Suprapubic skin (tissue), 3 donors: ENCODE measurements around the gene ANK3.

ENCODE experiments used
- EP300 ChIP-seq: sonication (generic); formaldehyde crosslinking; IDR thresholded peaks from one replicate; pipeline ENCODE4 v1.6.1; 2017; ENCODE audit warnings: antibody characterized with exemption
- POLR2A ChIP-seq, 2 donors: fragments of 450-650 bp; IDR thresholded peaks; one replicate each; pipeline ENCODE4 v1.6.1; 2017; ENCODE audit warnings: antibody characterized with exemption in 2 of 2, mild to moderate bottlenecking in 2 of 2, moderate library complexity in 2 of 2
- TF ChIP-seq, protein P1 (sequence below), 2 donors: fragments of 200-600 bp in 1 of 2; fragments of 450-650 bp in 1 of 2; sonication (generic) in 1 of 2; IDR thresholded peaks; one replicate each; pipeline ENCODE4 v1.5.1; 2016 to 2019; ENCODE audit warnings: antibody characterized with exemption in 2 of 2, mild to moderate bottlenecking in 1 of 2, moderate library complexity in 1 of 2

DNA sequence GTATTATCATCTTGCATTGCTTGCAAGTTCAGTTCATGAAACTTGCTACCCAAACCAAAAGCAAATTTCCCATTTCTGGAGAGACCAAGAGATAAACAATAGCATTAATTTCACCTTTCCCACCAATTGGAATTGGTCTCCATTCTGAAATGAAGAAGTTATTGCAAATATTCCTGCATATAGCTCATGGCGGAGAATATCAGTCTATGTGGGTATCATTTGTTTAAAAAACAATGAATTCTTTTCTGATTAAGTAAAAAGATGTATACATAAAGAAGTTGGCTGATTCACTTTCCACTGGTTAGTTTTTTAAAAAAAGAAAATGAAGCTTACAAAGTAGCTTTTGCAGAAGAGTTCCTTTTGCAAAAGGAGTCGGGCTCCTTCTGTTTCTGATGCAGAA lies 19.5 kb upstream of the ANK3 start:
- no peak for TF ChIP-seq POLR2A (IDR thresholded peaks at IDR 0.05)
- TF ChIP-seq, protein P1, sequence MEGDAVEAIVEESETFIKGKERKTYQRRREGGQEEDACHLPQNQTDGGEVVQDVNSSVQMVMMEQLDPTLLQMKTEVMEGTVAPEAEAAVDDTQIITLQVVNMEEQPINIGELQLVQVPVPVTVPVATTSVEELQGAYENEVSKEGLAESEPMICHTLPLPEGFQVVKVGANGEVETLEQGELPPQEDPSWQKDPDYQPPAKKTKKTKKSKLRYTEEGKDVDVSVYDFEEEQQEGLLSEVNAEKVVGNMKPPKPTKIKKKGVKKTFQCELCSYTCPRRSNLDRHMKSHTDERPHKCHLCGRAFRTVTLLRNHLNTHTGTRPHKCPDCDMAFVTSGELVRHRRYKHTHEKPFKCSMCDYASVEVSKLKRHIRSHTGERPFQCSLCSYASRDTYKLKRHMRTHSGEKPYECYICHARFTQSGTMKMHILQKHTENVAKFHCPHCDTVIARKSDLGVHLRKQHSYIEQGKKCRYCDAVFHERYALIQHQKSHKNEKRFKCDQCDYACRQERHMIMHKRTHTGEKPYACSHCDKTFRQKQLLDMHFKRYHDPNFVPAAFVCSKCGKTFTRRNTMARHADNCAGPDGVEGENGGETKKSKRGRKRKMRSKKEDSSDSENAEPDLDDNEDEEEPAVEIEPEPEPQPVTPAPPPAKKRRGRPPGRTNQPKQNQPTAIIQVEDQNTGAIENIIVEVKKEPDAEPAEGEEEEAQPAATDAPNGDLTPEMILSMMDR (IDR thresholded peaks at IDR 0.05): no peak
- no peak for TF ChIP-seq EP300
